Activated B cell treated with CpG ODN at 0.5 μM for 24 hours (primary cell): Measurements from ENCODE around the gene PEAK3. TPM values are rescaled to one million over a fixed set of nuclear protein-coding genes. Genes with fewer than 3 reads are reported as not detected.

Experiments used
- ATAC-seq: fragments of 200-7000 bp; cut with Tn5 transposase; one replicate; pipeline ENCODE4 v1.10.0; 2021; ENCODE audit warnings: low read depth, mild to moderate bottlenecking, moderate library complexity
- CTCF ChIA-PET: fragments of 350-600 bp; sonication (Branson Sonifier 250); formaldehyde crosslinking; loops from one replicate; lab custom pipeline; 2021; ENCODE audit warnings: antibody characterized with exemption; lab: Charles Lee
- POLR2A ChIA-PET: fragments of 350-600 bp; sonication (Branson Sonifier 250); formaldehyde crosslinking; loops from one replicate; lab custom pipeline; 2021; ENCODE audit warnings: antibody characterized with exemption; lab: Charles Lee
- DNase-seq: peaks from one replicate; pipeline ENCODE4 v3.0.0; 2022
- H3K27ac Mint-ChIP-seq: one replicate; pipeline ENCODE4 v1.8.0; 2020; ENCODE audit warnings: mixed read lengths
- H3K27me3 Mint-ChIP-seq: one replicate; pipeline ENCODE4 v1.8.0; 2021; ENCODE audit warnings: mixed read lengths
- H3K36me3 Mint-ChIP-seq: one replicate; pipeline ENCODE4 v1.8.0; 2021; ENCODE audit warnings: low read depth, mixed read lengths
- H3K4me1 Mint-ChIP-seq: one replicate; pipeline ENCODE4 v1.8.0; 2021; ENCODE audit warnings: mixed read lengths
- H3K4me3 Mint-ChIP-seq: one replicate; pipeline ENCODE4 v1.8.0; 2020; ENCODE audit warnings: mild to moderate bottlenecking, mixed read lengths
- H3K9me3 Mint-ChIP-seq: one replicate; pipeline ENCODE4 v1.8.0; 2020; ENCODE audit warnings: mixed read lengths
- intact Hi-C: fragments of 100-400 bp; cut with micrococcal nuclease; formaldehyde crosslinking; loops from one replicate; pipeline ENCODE4 v1.15.1; 2024
- total RNA-seq: library from RNA; stranded (reverse); gene quantifications from 2 replicates; pipeline ENCODE4 v1.2.3, GENCODE V29; 2022
- TF ChIP-seq, protein P1 (sequence below): fragments of 200-600 bp; IDR thresholded peaks from one replicate; pipeline ENCODE4 v1.8.0; 2022; ENCODE audit warnings: antibody characterized with exemption, mild to moderate bottlenecking

PEAK3 gene
- total RNA-seq, 1 donor from 2014 or later: 0.09 TPM

DNA sequence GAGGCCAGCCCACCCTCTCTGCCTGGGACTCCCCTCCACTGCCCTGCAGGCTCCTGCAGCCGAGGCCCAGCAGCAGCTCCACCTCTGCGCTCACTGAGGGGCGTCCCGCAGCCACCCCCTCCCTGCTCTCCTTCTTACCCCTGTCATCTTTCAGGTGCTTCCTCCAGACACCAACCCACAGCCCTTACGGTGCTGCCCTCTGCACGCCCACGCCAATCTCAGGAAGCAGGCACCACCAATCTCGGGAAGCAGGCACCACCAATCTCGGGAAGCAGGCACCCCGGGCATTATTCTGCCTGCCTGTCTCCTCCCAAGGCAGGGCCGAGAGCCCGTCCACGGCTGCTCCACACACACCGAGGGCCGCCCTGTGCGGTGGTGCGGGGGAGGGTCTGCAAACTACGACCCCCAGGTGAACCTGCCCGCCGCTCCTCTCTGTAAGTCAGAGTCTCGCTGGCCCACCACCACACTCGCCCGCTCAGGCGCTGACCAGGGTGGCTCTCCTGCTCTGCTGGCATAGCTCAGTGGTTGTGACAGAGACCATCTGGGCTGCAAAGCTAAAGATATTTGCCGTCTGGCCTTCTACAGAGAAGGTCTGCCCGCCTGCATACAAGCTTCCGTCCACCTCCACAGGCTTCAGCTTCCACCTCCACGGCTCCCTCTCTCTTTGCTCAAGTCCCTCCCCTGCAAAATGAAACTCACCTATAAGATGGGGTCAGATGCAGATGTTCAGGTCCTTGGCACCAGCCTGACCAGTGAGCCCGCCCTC, 43.5 kb upstream of the PEAK3 start:
- ChIA-PET CTCF (interaction anchor here (1.2 to 1.4 kb wide), 2 partner anchors 9 to 36 kb away, joined by 3 to 6 read pairs; no protein-coding TSS in a partner anchor), POLR2A (interaction anchor here (0.6 to 4.5 kb wide), 15 partner anchors 8 to 297 kb away, joined by 3 to 23 read pairs (median 4); no protein-coding TSS in a partner anchor)
- H3K9me3 Mint-ChIP-seq: no peaks in the 10 kb centered on the region
- peak overlapping the region; percentile 86 for H3K27ac Mint-ChIP-seq
- H3K36me3 Mint-ChIP-seq: peaks cover 55% of the 10 kb centered on the region
- H3K27me3 Mint-ChIP-seq: no peaks in the 10 kb centered on the region
- H3K4me3 Mint-ChIP-seq: peak overlapping the region; percentile 70
- no peak for DNase-seq
- intact Hi-C loops: loop anchor here (2.0 to 5.0 kb wide), 2 partner anchors 53 to 173 kb away; partner anchors contain the start of gene AP3D1
- peak; percentile 6 for ATAC-seq
- TF ChIP-seq, protein P1, sequence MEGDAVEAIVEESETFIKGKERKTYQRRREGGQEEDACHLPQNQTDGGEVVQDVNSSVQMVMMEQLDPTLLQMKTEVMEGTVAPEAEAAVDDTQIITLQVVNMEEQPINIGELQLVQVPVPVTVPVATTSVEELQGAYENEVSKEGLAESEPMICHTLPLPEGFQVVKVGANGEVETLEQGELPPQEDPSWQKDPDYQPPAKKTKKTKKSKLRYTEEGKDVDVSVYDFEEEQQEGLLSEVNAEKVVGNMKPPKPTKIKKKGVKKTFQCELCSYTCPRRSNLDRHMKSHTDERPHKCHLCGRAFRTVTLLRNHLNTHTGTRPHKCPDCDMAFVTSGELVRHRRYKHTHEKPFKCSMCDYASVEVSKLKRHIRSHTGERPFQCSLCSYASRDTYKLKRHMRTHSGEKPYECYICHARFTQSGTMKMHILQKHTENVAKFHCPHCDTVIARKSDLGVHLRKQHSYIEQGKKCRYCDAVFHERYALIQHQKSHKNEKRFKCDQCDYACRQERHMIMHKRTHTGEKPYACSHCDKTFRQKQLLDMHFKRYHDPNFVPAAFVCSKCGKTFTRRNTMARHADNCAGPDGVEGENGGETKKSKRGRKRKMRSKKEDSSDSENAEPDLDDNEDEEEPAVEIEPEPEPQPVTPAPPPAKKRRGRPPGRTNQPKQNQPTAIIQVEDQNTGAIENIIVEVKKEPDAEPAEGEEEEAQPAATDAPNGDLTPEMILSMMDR: no peak
- peaks cover 57% of the 10 kb centered on the region for H3K4me1 Mint-ChIP-seq

DNA sequence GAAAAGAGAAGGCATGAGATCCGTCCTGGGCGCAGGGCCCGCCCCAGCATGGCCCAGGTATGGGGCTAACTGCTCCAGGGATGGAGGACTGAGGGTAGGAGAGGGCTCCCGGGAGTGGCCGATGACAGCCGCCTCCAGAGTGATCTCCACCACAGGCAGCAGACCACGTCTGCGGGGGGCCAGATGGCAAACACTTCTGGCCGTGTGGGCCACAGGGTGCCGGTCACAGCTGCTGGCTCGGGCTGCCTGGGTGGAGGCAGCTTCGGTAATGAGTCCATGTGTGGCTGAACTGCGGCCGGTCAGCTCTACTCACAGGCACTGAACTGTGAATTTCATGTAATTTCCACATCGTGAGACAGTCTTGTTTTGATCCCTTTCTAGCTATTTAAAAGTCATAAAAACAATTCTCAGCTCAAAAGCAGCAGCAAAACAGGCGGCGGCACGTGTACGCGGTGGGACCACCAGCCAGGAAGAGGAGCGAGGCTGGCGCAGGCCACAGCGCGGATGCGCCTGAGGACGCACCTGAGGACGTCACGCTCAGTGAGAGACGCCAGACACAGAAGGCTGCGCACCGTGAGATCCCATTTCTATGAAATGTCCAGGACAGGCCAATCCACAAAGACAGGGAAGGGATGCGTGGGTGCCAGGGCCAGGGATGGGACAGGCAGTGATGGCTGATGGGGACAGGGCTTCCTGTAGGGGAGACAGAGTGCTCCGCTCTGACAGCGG, 42.4 kb upstream of the PEAK3 start:
- H3K9me3 Mint-ChIP-seq: no peaks in the 10 kb centered on the region
- H3K4me3 Mint-ChIP-seq: peak overlapping the region; percentile 70
- TF ChIP-seq, protein P1: no peak
- CTCF ChIA-PET: interaction anchor here (0.7 to 1.2 kb wide), 2 partner anchors 35 to 71 kb away, joined by 3 read pairs; no protein-coding TSS in a partner anchor
- POLR2A ChIA-PET: interaction anchor here (0.5 to 4.5 kb wide), 9 partner anchors 9 to 276 kb away, joined by 3 to 23 read pairs (median 5); no protein-coding TSS in a partner anchor
- DNase-seq (no peak), ATAC-seq (peak; percentile 12)
- peaks cover 55% of the 10 kb centered on the region for H3K4me1 Mint-ChIP-seq
- H3K36me3 Mint-ChIP-seq: peaks cover 51% of the 10 kb centered on the region
- intact Hi-C loops: loop anchor here (2.0 kb wide), 1 partner anchor 52 kb away; no protein-coding TSS in a partner anchor
- H3K27me3 Mint-ChIP-seq: no peaks in the 10 kb centered on the region
- peak overlapping the region; percentile 86 for H3K27ac Mint-ChIP-seq

DNA sequence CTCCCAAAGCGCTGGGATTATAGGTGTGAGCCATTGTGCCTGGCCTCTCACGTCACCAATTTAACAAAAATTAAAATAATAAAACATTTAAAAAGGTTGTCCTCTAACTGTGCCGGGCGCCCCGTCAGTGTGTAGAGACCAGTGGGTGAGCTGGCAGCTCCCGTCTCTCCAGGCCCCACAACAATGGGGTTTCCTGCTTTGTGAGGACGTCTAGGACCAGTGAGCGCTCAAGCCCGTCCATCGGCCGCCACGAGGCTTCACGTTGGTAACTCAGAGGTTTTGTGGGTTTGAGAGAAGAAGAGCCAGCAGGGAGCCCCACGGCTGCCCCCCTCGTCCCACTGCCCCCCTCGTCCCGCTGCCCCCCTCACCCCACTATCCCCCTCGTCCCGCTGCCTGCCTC, 41.7 kb upstream of the PEAK3 start:
- Mint-ChIP-seq H3K36me3 (peaks cover 48% of the 10 kb centered on the region), H3K27me3 (no peaks in the 10 kb centered on the region), H3K27ac (peak overlapping the region; percentile 86), H3K4me1 (peaks cover 58% of the 10 kb centered on the region), H3K4me3 (no peak overlapping the region), H3K9me3 (no peaks in the 10 kb centered on the region)
- DNase-seq: no peak
- ATAC-seq: no peak
- TF ChIP-seq, protein P1: no peak
- intact Hi-C loops: loop anchor here (2.0 kb wide), 1 partner anchor 51 kb away; no protein-coding TSS in a partner anchor
- ChIA-PET CTCF (no interaction called here), POLR2A (interaction anchor here (0.5 to 4.5 kb wide), 7 partner anchors 8 to 172 kb away, joined by 3 to 23 read pairs (median 8); partner anchors contain the start of gene AP3D1)

GRCh38 chr19:2321565-2322283, 39.7 kb upstream of the PEAK3 start:
- POLR2A ChIA-PET: interaction anchor here (0.7 to 1.9 kb wide), 8 partner anchors 11 to 106 kb away, joined by 3 to 8 read pairs (median 4); partner anchors contain the start of genes LINGO3 and TIMM13
- H3K27ac Mint-ChIP-seq: no peak overlapping the region
- H3K9me3 Mint-ChIP-seq: no peaks in the 10 kb centered on the region
- CTCF ChIA-PET: no interaction called here
- no peak for ATAC-seq
- no peaks in the 10 kb centered on the region for H3K27me3 Mint-ChIP-seq
- intact Hi-C loops: no loop called here
- H3K4me3 Mint-ChIP-seq: no peak overlapping the region
- TF ChIP-seq, protein P1: no peak
- peaks cover 60% of the 10 kb centered on the region for H3K4me1 Mint-ChIP-seq
- DNase-seq: no peak
- peaks cover 40% of the 10 kb centered on the region for H3K36me3 Mint-ChIP-seq
